Body of pancreas (tissue), 4 donors: Measurements from ENCODE around the gene ANKRD33B. TPM values are rescaled to one million over a fixed set of nuclear protein-coding genes. Genes with fewer than 3 reads are reported as not detected.
"Not testable (repeated sequence)": the region's sequence is repeated elsewhere in the genome, so short reads cannot be mapped to it uniquely, and the experiment has no call there.

ENCODE experiments used
- ATAC-seq: fragments of 150-250 bp; one replicate; pipeline ENCODE4 v1.9.1; 2016
- DNase-seq, 4 donors: peaks; one replicate each; pipeline ENCODE4 v3.0.0-alpha.2; 2019
- H3K27ac ChIP-seq, 4 donors: fragments of 200-600 bp; sonication (generic); 1 replicate in 3 of 4; 2 replicates in 1 of 4; pipeline versions ENCODE4 v1.5.1 to v1.6.1; 2016 to 2019; ENCODE audit warnings: mild to moderate bottlenecking in 1 of 4, mixed read lengths in 1 of 4, moderate library complexity in 1 of 4
- H3K27me3 ChIP-seq, 2 donors: fragments of 200-600 bp; sonication (generic); one replicate each; pipeline ENCODE4 v1.6.0; 2016; ENCODE audit warnings: mild to moderate bottlenecking in 1 of 2
- H3K36me3 ChIP-seq, 2 donors: fragments of 200-600 bp; sonication (generic); replicated peaks in 1 of 2; 2 replicates each; pipeline ENCODE4 v1.5.1; 2016; ENCODE audit warnings: low read depth in 2 of 2; ENCODE audit not compliant: insufficient read depth in 1 of 2
- H3K4me1 ChIP-seq: fragments of 200-600 bp; sonication (generic); one replicate; pipeline ENCODE4 v1.6.0; 2016
- H3K4me3 ChIP-seq, 2 donors: fragments of 200-600 bp; sonication (generic); 1 replicate in 1 of 2; 2 replicates in 1 of 2; pipeline ENCODE4 v1.5.1; 2016 to 2019
- H3K9me3 ChIP-seq, 3 donors: fragments of 200-600 bp; sonication (generic); 1 replicate in 2 of 3; 2 replicates in 1 of 3; pipeline ENCODE4 v1.5.1; 2016
- POLR2A ChIP-seq, 3 donors: fragments of 450-650 bp; IDR thresholded peaks; one replicate each; pipeline ENCODE4 v1.6.1; 2016; ENCODE audit warnings: antibody characterized with exemption in 3 of 3, mild to moderate bottlenecking in 2 of 3
- WGBS, 2 donors: methylation state at CpG; one replicate each; pipeline ENCODE4 v1.1.5; 2017; 5-methylcytosine and 5-hydroxymethylcytosine counted together
- intact Hi-C: fragments of 100-400 bp; cut with DNase I; formaldehyde crosslinking; loops from one replicate; pipeline ENCODE4 v1.15.1; 2023
- total RNA-seq, 2 donors: library from RNA; depleted of rRNA; stranded (reverse); fragments of >200 nt; gene quantifications; one replicate each; pipeline ENCODE4 v1.1.0, GENCODE V29; 2016
- TF ChIP-seq, protein P1 (sequence below), 7 experiments: fragments of 450-650 bp in 4 of 7; fragments of 200-600 bp in 3 of 7; sonication (generic) in 3 of 7; IDR thresholded peaks; one replicate each; pipeline ENCODE4 v1.5.1; 2016 to 2019; ENCODE audit warnings: antibody characterized with exemption in 7 of 7

ANKRD33B gene
- total RNA-seq: 1 to 10 TPM; 2.3 to 3.9 TPM

DNA sequence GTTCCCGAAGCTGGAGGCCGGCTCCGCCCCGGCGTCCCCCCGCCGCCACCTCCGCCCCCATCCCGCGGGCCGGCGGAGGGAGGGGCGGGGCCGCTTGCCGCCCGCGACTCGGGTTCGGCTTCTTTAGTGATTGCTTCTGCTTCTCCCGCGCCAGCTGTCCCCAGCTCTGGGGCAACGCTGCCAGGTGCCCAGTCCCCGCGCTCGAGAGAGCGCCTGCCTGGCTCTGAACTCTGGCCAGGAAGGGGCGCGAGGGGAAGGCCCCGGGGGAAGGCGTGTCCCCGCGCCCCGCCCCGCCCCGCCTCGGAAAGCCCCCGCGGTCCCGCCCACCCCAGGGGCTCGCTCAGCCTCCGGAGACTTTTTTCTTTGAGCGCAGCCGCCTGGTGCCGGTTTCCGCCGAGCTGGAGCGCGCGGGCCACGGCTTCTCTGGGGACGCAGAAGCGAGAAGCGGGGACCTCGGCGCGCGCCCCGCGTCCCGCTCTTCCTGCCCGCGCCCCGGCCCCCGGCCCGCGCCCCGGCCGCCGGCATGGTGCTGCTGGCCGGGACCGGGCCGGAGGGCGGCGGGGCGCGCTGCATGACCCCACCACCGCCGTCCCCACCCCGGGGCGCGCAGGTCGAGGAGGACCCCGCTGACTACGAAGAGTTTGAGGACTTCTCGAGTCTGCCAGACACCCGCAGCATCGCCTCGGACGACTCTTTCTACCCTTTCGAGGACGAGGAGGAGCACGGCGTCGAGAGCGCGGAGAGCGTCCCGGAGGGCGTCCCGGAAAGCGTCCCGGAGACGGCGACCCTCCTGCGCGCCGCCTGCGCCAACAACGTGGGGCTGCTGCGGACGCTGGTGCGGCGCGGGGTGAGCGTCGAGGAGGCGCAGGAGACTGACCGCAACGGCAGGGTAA, at the start of gene ANKRD33B:
TSS of gene ANKRD33B (plus strand) at position 126 of the 893 bp plus-strand sequence. CDS start at position 524, 398 bp downstream.
- H3K9me3 ChIP-seq: no peaks in the 10 kb centered on the region
- H3K27me3 ChIP-seq: peaks cover 0 to 5% of the 10 kb centered on the region in 2 donors
- H3K4me3 ChIP-seq: peak within 1 kb of the TSS in 1 of 2 donors; percentile 58
- intact Hi-C loops: no loop called here
- peak within 1 kb of the TSS in 3 of 4 donors; percentile 49 to 72 (median 63) for H3K27ac ChIP-seq
- TF ChIP-seq, protein P1, sequence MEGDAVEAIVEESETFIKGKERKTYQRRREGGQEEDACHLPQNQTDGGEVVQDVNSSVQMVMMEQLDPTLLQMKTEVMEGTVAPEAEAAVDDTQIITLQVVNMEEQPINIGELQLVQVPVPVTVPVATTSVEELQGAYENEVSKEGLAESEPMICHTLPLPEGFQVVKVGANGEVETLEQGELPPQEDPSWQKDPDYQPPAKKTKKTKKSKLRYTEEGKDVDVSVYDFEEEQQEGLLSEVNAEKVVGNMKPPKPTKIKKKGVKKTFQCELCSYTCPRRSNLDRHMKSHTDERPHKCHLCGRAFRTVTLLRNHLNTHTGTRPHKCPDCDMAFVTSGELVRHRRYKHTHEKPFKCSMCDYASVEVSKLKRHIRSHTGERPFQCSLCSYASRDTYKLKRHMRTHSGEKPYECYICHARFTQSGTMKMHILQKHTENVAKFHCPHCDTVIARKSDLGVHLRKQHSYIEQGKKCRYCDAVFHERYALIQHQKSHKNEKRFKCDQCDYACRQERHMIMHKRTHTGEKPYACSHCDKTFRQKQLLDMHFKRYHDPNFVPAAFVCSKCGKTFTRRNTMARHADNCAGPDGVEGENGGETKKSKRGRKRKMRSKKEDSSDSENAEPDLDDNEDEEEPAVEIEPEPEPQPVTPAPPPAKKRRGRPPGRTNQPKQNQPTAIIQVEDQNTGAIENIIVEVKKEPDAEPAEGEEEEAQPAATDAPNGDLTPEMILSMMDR (IDR thresholded peaks at IDR 0.05): no peak
- peak in 2 of 3 donors; percentile 52 to 63 for TF ChIP-seq POLR2A (IDR thresholded peaks at IDR 0.05)
- peaks cover 29% of the 10 kb centered on the region for H3K4me1 ChIP-seq
- WGBS, 2 donors: 1% methylated on average over 90 of the region's 119 CpGs; no CpG with 5 or more reads in 1 of the 2 donors
- no peaks in the 10 kb centered on the region for H3K36me3 ChIP-seq
- ATAC-seq: peak; percentile 77
- peak; percentile 48 to 64 (median 55) for DNase-seq

DNA sequence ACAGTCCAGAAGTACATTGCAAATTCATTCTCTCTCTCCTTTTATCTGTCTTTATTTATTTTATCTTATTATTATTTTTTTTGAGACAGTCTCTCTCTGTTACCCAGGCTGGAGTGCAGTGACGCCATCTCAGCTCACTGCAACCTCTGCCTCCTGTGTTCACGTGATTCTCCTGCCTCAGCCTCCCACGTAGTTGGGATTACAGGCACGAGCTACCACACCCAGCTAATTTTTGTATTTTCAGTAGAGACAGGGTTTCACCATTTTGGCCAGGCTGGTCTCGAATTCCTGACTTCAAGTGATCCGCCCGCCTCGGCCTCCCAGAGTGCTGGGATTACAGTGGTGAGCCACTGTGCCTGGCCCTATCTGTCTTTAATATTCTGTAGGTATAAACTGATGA, 49.3 kb upstream of the ANKRD33B start:
- intact Hi-C loops, H3K27me3 ChIP-seq, H3K4me3 ChIP-seq, H3K27ac ChIP-seq, DNase-seq, H3K36me3 ChIP-seq, H3K4me1 ChIP-seq, ATAC-seq, H3K9me3 ChIP-seq: not testable (repeated sequence)
- WGBS, 2 donors: 77 to 87% methylated on average over 8 of the region's 8 CpGs

DNA sequence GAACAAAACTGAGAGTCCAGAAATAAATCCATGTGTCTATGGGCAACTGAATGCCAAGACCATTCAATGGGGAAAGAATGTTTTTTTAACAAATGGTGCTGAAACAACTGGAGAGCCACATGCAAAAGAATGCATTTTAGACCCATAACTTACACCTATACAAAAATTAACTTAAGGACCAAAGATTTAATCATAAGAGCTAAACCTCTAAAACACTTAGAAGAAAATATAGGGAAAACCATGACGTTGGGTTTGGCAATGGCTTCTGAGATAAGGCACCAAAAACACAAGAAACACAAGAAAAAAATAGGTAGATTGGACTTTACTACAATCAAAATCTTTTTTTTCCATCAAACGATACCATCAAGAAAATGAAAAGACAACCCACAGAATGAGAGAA, 48.4 kb upstream of the ANKRD33B start:
- ATAC-seq: no peak
- Histone ChIP-seq H3K4me3 (no peak overlapping the region), H3K4me1 (no peaks in the 10 kb centered on the region), H3K9me3 (no peaks in the 10 kb centered on the region), H3K27me3 (no peaks in the 10 kb centered on the region), H3K27ac (no peak overlapping the region), H3K36me3 (no peaks in the 10 kb centered on the region)
- TF ChIP-seq POLR2A (IDR thresholded peaks at IDR 0.05): no peak
- TF ChIP-seq, protein P1 (IDR thresholded peaks at IDR 0.05): no peak
- no peak for DNase-seq
- intact Hi-C loops: no loop called here
- 58 to 60% methylated on average over 2 of the region's 2 CpGs for WGBS, 2 donors

DNA sequence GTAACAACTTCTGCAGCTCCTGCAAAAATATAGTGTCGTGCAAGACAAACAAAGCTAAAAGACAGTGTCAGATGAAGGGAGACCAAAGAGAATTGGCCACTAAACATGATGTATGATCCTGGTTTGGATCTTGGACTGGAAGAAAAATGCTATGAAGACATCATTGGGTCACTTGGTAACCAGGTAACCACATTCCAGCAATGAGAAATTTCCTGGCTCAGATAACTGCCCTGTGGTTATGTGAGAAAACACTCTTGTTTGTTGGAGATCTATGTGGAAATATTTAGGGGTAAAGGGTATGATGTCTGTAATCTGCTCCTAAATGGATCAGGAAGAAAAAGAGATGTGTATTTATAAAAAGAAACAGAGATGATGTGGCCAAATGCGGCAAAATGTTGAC, 45.5 kb upstream of the ANKRD33B start:
- 45 to 65% methylated on average over 2 of the region's 2 CpGs for WGBS, 2 donors
- Histone ChIP-seq H3K27me3 (no peaks in the 10 kb centered on the region), H3K27ac (no peak overlapping the region), H3K4me1 (no peaks in the 10 kb centered on the region), H3K36me3 (no peaks in the 10 kb centered on the region), H3K9me3 (no peaks in the 10 kb centered on the region), H3K4me3 (no peak overlapping the region)
- TF ChIP-seq, protein P1 (IDR thresholded peaks at IDR 0.05): no peak
- no peak for TF ChIP-seq POLR2A (IDR thresholded peaks at IDR 0.05)
- intact Hi-C loops: no loop called here
- DNase-seq (no peak), ATAC-seq (peak; percentile 24)

DNA sequence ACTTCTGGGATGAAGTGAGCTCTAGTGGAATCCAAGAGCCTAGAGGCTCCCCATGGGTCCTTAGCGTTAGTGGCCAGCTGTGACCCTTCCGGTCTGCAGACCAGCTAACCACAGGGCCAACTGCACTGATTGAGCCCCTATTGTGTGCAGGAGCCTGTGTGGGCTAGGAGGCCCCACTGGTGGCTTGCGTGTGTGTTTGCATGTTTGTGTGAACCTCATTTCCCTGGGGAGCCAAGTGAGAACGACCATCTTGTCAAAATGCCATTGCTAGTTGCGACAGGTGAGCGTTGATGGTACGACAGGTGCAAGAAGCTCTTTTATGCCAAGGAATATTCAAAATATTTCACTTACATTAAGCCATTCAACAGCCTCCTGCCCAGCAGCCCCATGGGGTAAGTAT, 44.1 kb upstream of the ANKRD33B start:
- Histone ChIP-seq H3K4me1 (no peaks in the 10 kb centered on the region), H3K36me3 (no peaks in the 10 kb centered on the region), H3K4me3 (no peak overlapping the region), H3K9me3 (no peaks in the 10 kb centered on the region), H3K27ac (no peak overlapping the region), H3K27me3 (no peaks in the 10 kb centered on the region)
- intact Hi-C loops: no loop called here
- WGBS, 2 donors: 85 to 87% methylated on average over 3 to 7 of the region's 7 CpGs
- TF ChIP-seq, protein P1 (IDR thresholded peaks at IDR 0.05): no peak
- no peak for TF ChIP-seq POLR2A (IDR thresholded peaks at IDR 0.05)
- ATAC-seq (no peak), DNase-seq (no peak)
